SJSA1 (cell line): Measurements from ENCODE around the gene PITRM1. TPM values are rescaled to one million over a fixed set of nuclear protein-coding genes. Genes with fewer than 3 reads are reported as not detected.
"Not testable (repeated sequence)": the region's sequence is repeated elsewhere in the genome, so short reads cannot be mapped to it uniquely, and the experiment has no call there.

ENCODE experiments used
- DNase-seq, 2 experiments: peaks; one replicate each; pipeline ENCODE4 v3.0.0-alpha.2; 2015 to 2020; ENCODE audit warnings: low spot score in 2 of 2, low read depth in 1 of 2
- H3K27ac ChIP-seq: fragments of 250-450 bp; sonication (Bioruptor Pico); 2 replicates; pipeline ENCODE4 v1.5.1; 2020; ENCODE audit warnings: mild to moderate bottlenecking, moderate library complexity
- H3K27me3 ChIP-seq: fragments of 250-450 bp; sonication (Bioruptor Pico); replicated peaks from 2 replicates; pipeline ENCODE4 v1.5.1; 2020; ENCODE audit warnings: mild to moderate bottlenecking, moderate library complexity
- H3K36me3 ChIP-seq: fragments of 250-450 bp; sonication (Bioruptor Pico); 2 replicates; pipeline ENCODE4 v1.5.1; 2020; ENCODE audit warnings: mild to moderate bottlenecking
- H3K4me1 ChIP-seq: fragments of 250-450 bp; sonication (Bioruptor Pico); replicated peaks from 2 replicates; pipeline ENCODE4 v1.6.1; 2021; ENCODE audit warnings: mild to moderate bottlenecking
- H3K4me3 ChIP-seq: fragments of 250-450 bp; sonication (Bioruptor Pico); 2 replicates; pipeline ENCODE4 v1.5.1; 2020; ENCODE audit warnings: mild to moderate bottlenecking
- H3K9me3 ChIP-seq: fragments of 250-450 bp; sonication (Bioruptor Pico); replicated peaks from 2 replicates; pipeline ENCODE4 v1.5.1; 2020; ENCODE audit warnings: mild to moderate bottlenecking
- total RNA-seq: library from RNA; depleted of rRNA; stranded (reverse); fragments of >200 nt; shearing (Covaris generic); gene quantifications from 2 replicates; pipeline ENCODE4 v1.2.3, GENCODE V29; 2014

PITRM1 gene
- total RNA-seq, 1 experiment from 2014 or later = 72.8 TPM

DNA sequence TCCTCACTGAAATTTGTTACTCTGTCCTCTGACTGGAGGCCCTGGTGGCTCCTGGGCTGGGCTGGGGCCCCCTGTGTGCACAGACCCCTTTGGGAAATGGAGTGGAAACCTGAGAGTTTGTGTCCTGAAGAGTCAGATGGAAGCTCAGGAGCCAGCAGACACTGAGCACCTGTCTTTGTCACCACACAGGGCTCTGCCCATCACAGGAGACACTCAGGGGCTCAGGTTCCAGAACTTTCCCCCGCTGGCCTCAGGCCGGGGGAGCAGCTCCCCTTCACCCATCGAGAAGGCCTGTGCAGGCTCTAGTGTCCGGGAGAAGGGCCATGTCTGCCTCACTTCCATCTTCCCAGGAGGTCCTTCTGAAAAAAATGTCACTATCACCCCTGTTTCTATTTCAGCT lies 22.3 kb upstream of the PITRM1 start:
- no peak overlapping the region for H3K27ac ChIP-seq
- no peaks in the 10 kb centered on the region for H3K36me3 ChIP-seq
- H3K4me1 ChIP-seq = peaks cover 39% of the 10 kb centered on the region
- no peaks in the 10 kb centered on the region for H3K9me3 ChIP-seq
- no peak overlapping the region for H3K4me3 ChIP-seq
- no peaks in the 10 kb centered on the region for H3K27me3 ChIP-seq
- DNase-seq = peak in 1 of 2 experiments; percentile 26

- H3K27me3 ChIP-seq = no peaks in the 10 kb centered on the region
- no peaks in the 10 kb centered on the region for H3K36me3 ChIP-seq
- no peak for DNase-seq
- peaks cover 30% of the 10 kb centered on the region for H3K4me1 ChIP-seq
- peak overlapping the region; percentile 62; the same call in 1 of the 2 replicates for H3K27ac ChIP-seq
- H3K4me3 ChIP-seq = no peak overlapping the region
- H3K9me3 ChIP-seq = no peaks in the 10 kb centered on the region
These were observed 21.2 kb upstream of the PITRM1 start for GRCh38 chr10:3193751-3194150.

DNA sequence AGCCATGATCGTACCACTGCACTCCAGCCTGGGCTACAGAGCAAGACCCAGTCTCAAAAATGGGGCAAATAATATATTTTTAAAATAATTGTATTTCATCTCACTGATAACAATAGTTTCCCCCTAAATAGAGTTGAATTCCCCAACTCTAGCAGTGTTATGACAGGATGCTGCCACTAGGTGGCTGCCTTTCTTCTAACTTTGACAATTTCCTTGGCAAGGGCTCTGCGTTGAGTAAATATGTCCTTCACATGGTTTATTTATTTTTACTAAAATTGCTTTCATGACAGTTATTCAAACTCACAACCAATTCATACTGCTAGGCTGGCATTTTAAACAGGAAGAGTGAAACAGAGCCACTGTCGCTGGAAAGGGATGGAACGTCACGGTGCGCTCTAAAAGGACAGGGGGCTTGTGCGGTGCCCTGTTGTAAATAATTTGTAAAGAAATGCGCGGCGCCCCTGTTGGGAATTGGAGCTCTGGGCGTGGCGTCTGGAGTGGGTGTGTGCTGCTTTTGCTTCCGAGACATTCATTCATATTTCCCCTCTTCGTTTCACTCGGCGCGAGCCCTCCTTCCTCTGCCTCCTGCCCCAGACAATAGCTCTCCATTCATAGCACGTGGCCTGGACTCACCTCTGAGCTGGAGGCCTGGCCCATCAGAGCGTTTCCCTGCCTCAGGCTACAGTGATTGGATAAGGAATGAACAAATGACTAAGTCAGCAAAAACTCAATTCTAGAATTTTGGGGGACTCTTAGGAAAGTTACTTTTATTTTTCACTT lies 20.5 kb upstream of the PITRM1 start:
- peak; percentile 81 to 89 for DNase-seq
- H3K27me3 ChIP-seq = no peaks in the 10 kb centered on the region
- peak overlapping the region; percentile 62 for H3K27ac ChIP-seq
- H3K9me3 ChIP-seq = no peaks in the 10 kb centered on the region
- peaks cover 26% of the 10 kb centered on the region for H3K4me1 ChIP-seq
- no peaks in the 10 kb centered on the region for H3K36me3 ChIP-seq
- peak overlapping the region; percentile 29 for H3K4me3 ChIP-seq

DNA sequence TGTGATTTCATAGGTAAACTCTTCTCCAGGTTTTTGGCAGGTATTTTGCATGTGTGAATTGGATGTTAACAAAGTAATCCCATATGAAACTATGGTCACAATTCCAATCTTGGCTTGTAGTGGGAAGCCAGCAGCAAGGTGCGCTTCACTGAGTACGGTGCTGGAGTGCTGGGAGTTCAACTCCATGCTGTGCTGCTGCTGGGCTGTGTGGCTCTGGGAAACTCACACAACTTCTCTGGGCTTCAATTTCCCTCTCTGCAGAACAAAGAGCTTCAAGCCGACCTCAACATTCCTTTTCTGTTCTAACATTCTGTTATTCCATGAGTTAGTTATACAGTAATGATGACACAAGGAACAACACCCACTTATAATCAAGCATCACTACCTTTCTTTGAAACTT lies 18.2 kb upstream of the PITRM1 start:
- no peak for DNase-seq
- H3K4me1 ChIP-seq = peaks cover 8% of the 10 kb centered on the region
- no peaks in the 10 kb centered on the region for H3K36me3 ChIP-seq
- H3K4me3 ChIP-seq = no peak overlapping the region
- no peaks in the 10 kb centered on the region for H3K9me3 ChIP-seq
- no peaks in the 10 kb centered on the region for H3K27me3 ChIP-seq
- no peak overlapping the region for H3K27ac ChIP-seq

- not testable (repeated sequence) for H3K27ac ChIP-seq, DNase-seq, H3K9me3 ChIP-seq, H3K36me3 ChIP-seq, H3K4me1 ChIP-seq, H3K27me3 ChIP-seq, H3K4me3 ChIP-seq
These were observed 14.6 kb upstream of the PITRM1 start for GRCh38 chr10:3187229-3187628.

DNA sequence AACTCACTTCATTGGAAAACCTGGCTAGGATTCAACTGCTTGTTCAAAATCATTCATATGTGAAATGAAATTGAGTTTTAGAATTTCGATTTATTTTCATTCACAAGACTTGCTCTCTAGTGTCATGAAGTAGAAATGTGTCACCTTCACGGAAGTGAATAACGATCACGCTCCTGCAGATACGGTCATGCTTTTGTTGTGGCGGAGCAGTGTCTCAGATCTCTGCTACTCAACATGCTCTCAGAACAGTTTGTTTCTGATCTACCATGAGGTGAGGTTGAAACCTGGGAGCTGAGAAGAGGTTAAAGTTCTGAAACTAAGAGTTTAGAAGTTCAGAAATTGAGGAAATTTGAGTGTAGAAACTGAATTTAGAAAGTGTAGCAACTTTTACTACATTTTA lies 13.8 kb upstream of the PITRM1 start:
- H3K27ac ChIP-seq = no peak overlapping the region
- no peaks in the 10 kb centered on the region for H3K9me3 ChIP-seq
- 0 out of 2 replicates have a peak, but pooled peaks cover 3% of the 10 kb centered on the region for H3K4me1 ChIP-seq
- H3K4me3 ChIP-seq = no peak overlapping the region
- H3K27me3 ChIP-seq = peaks cover 5% of the 10 kb centered on the region; the same call in 1 of the 2 replicates
- no peaks in the 10 kb centered on the region for H3K36me3 ChIP-seq
- no peak for DNase-seq

DNA sequence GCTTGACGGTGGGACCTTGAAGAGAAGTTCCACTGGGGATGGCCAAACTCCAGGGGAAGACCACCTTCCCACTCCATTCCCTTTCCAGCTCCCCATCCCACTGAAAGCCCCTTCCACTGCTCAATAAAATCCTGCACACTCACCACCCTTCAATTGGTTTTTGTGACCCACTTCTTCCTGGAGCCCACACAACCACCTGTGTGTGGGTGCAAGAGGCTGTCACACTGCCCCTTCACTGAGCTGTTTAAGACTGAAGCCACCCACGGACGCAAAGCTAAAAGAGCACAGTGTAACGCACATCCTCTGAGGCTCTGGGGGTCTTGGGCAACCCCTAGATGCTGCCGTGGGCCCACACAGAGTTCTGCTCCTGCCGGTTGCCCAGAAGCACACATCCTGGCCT lies 12.8 kb upstream of the PITRM1 start:
- Histone ChIP-seq H3K27me3 (peaks cover 5% of the 10 kb centered on the region; the same call in 1 of the 2 replicates), H3K36me3 (no peaks in the 10 kb centered on the region), H3K4me3 (no peak overlapping the region), H3K9me3 (no peaks in the 10 kb centered on the region), H3K27ac (no peak overlapping the region), H3K4me1 (0 out of 2 replicates have a peak, but pooled peaks cover 3% of the 10 kb centered on the region)
- DNase-seq = no peak

DNA sequence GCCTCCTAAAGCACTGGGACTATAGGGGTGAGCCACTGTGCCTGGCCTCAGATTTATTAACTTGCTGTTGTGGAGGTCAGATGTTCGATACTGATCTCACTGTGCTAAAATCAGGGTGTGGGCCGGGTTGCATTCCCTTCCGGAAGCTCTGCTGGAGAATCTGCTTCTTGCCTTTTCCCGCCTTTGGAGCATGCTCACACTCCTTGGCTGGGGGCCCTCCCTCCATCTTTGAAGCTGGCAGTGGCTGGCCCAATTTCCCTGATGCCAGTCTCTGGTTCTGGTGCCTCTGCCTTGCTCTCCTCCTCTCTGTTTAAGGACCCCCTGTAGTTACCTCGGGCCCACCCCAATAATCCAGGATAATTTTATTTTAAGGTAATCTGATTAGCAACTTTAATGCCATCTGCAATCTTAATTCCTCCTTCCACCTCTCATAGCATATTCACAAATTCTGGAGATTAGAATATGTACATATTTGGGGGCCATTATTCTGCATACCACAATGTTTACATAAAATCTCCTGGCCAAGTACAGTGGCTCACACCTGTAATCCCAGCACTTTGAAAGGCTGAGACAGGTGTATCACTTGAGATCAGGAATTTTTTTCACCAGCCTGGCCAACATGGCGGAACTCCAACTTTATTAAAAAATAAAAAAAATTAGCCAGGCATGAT lies 7.9 kb upstream of the PITRM1 start:
- H3K36me3 ChIP-seq = no peaks in the 10 kb centered on the region
- H3K9me3 ChIP-seq = no peaks in the 10 kb centered on the region
- peak in 1 of 2 experiments; percentile 29 for DNase-seq
- H3K27ac ChIP-seq = no peak overlapping the region
- no peak overlapping the region for H3K4me3 ChIP-seq
- peaks cover 5% of the 10 kb centered on the region; the same call in 1 of the 2 replicates for H3K27me3 ChIP-seq
- H3K4me1 ChIP-seq = 0 out of 2 replicates have a peak, but pooled peaks cover 3% of the 10 kb centered on the region

DNA sequence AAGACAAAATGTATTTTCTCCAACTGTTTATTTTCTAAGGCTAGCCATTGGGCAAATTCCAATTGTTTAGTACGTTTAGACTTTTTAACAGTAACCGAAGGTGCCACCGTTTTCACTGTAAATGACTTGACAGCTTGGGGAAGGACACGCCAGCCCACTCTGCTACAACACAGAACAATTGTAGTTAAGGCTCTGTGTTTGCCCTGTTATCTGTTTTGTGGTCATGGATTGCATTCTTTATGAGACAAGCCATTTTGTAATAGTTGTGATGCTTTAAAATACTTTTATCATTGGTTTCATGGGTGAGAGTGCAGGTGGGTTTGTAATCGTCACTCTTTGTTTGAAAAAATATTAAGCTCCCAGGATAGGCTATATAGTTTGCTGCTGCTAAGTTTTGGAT lies 6.6 kb upstream of the PITRM1 start:
- DNase-seq = peak in 1 of 2 experiments; percentile 8
- Histone ChIP-seq H3K4me3 (no peak overlapping the region), H3K27me3 (peaks cover 5% of the 10 kb centered on the region; the same call in 1 of the 2 replicates), H3K9me3 (no peaks in the 10 kb centered on the region), H3K27ac (no peak overlapping the region), H3K4me1 (0 out of 2 replicates have a peak, but pooled peaks cover 3% of the 10 kb centered on the region), H3K36me3 (no peaks in the 10 kb centered on the region)

DNA sequence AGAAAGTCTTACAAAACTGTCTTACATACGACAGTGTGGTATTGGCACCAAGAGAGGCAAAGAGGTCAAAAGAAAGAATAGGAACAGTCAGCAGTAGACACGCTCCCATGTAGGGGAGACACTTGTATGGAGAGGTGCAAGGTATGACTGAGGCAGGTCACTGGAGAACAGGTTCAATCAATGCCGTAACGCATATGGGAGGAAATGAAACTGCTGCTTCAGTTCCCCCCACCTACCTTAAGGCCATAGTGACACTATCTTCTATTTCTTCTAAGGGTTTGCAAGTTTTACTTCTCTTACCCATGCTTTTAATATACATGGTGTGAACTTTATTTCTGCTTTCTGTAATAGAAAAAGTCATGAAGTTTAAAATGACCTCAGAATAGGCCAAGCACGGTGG lies 5.5 kb upstream of the PITRM1 start:
- peak in 1 of 2 experiments; percentile 5 for DNase-seq
- no peaks in the 10 kb centered on the region for H3K9me3 ChIP-seq
- H3K27me3 ChIP-seq = no peaks in the 10 kb centered on the region
- no peaks in the 10 kb centered on the region for H3K4me1 ChIP-seq
- no peaks in the 10 kb centered on the region for H3K36me3 ChIP-seq
- H3K4me3 ChIP-seq = no peak overlapping the region
- H3K27ac ChIP-seq = no peak overlapping the region

DNA sequence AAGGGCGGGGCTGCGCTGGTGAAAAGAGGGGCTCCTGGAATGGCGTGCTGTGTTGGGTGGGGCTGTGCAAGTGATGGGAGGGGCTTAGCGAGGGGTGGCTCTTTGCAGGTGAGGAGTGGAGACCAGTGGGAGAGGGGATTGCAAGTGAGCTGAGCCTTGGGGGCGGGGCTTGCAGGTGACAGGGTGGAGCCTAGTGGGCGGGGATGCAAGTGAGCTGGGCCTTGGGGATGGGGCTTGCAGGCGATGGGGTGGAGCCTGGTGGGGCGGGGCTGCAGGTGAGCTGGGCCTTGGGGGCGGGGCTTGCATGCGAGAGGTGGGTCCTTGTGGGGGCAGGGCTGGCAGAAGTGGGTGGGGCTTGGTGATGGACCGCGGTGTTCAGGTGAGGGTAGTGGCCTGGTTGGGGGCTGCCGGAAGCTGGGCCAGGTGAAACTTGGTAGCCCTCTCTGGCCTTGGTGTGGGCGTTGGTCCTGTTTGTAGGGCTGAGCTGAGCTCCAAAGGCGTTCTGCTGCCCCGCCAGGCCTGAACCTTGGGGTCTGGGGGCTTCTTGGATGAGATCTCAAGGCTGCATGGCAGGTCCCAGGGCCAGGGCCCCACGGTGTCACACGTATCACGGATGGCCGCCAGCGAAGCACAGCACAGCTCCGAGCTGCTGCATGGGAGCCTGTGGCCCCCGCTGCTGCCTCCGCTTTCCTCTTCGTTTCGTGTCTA lies 743 bp upstream of the PITRM1 start:
- peak overlapping the region; percentile 31 for H3K4me3 ChIP-seq
- H3K27me3 ChIP-seq = no peaks in the 10 kb centered on the region
- peaks cover 5% of the 10 kb centered on the region for H3K4me1 ChIP-seq
- H3K9me3 ChIP-seq = no peaks in the 10 kb centered on the region
- H3K27ac ChIP-seq = no peak overlapping the region
- DNase-seq = peak in 1 of 2 experiments; percentile 50
- H3K36me3 ChIP-seq = peaks cover 27% of the 10 kb centered on the region

GRCh38 chr10:3172081-3172445 lies 519 bp downstream of the PITRM1 start:
- H3K27ac ChIP-seq = peak overlapping the region; percentile 66

GRCh38 chr10:3171488-3171887 lies 1.1 kb downstream of the PITRM1 start:
- not testable (repeated sequence) for H3K4me1 ChIP-seq, H3K27me3 ChIP-seq, H3K9me3 ChIP-seq
- Histone ChIP-seq H3K36me3 (peaks cover 46% of the 10 kb centered on the region), H3K27ac (peak overlapping the region; percentile 66), H3K4me3 (peak overlapping the region; percentile 78)
- DNase-seq = peak in 1 of 2 experiments; percentile 34

More at GRCh38 chr10:3172081-3172445, 519 bp downstream of the PITRM1 start:
- Histone ChIP-seq H3K9me3 (no peaks in the 10 kb centered on the region), H3K4me1 (peaks cover 5% of the 10 kb centered on the region), H3K4me3 (peak overlapping the region; percentile 78), H3K27me3 (no peaks in the 10 kb centered on the region), H3K36me3 (peaks cover 40% of the 10 kb centered on the region)
- peak in 1 of 2 experiments; percentile 53 for DNase-seq
